ENCODE data around the gene TMEM72.

- TF ChIP-seq POLR2A (IDR thresholded peaks at IDR 0.05): no peak
- no peak for TF ChIP-seq CTCF (IDR thresholded peaks at IDR 0.05)
- no peak for TF ChIP-seq POLR2AphosphoS5 (IDR thresholded peaks at IDR 0.05)
Measured at GRCh38 chr10:44882166-44882720, 28.9 kb upstream of the TMEM72 start.

Measured in breast epithelium (tissue), 3 donors.